ENCODE results near the gene KCNJ9. TPM values are rescaled to one million over a fixed set of nuclear protein-coding genes. Genes with fewer than 3 reads are reported as not detected.

Gene KCNJ9
- total RNA-seq, 1 experiment from 2014 or later, result 0.09 TPM

DNA sequence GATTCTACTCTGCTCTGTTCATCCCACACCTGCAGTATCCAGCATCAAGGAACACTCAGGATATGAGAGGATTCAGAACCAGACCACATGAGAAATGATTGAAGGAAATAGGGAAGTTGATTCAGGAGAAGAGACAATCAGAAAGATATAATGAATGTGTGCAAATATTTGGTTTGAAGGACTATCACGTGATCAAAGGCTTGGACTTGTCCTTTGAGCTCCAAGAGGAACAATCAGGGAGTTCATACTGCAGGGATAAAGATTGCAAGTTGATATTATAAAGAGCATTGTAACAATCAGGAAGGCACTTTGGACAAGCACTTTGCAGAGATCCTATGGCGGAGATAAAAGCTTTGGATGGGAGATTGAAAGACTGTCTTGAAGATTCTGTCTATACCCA is 35.7 kb upstream of the KCNJ9 start:
- POLR2A ChIA-PET, result no interaction called here
- CTCF ChIA-PET, result interaction anchor here (0.6 to 31.0 kb wide), 23 partner anchors 8 to 265 kb away, joined by 3 to 978 read pairs (median 7); partner anchors contain the start of genes DUSP23, IGSF8, KCNJ10 and KCNJ9
- TF ChIP-seq ARID4B (CRISPR knock-in tag; IDR thresholded peaks at IDR 0.05; ENCODE audit: borderline replicate concordance), result no peak
- TF ChIP-seq, protein P1, sequence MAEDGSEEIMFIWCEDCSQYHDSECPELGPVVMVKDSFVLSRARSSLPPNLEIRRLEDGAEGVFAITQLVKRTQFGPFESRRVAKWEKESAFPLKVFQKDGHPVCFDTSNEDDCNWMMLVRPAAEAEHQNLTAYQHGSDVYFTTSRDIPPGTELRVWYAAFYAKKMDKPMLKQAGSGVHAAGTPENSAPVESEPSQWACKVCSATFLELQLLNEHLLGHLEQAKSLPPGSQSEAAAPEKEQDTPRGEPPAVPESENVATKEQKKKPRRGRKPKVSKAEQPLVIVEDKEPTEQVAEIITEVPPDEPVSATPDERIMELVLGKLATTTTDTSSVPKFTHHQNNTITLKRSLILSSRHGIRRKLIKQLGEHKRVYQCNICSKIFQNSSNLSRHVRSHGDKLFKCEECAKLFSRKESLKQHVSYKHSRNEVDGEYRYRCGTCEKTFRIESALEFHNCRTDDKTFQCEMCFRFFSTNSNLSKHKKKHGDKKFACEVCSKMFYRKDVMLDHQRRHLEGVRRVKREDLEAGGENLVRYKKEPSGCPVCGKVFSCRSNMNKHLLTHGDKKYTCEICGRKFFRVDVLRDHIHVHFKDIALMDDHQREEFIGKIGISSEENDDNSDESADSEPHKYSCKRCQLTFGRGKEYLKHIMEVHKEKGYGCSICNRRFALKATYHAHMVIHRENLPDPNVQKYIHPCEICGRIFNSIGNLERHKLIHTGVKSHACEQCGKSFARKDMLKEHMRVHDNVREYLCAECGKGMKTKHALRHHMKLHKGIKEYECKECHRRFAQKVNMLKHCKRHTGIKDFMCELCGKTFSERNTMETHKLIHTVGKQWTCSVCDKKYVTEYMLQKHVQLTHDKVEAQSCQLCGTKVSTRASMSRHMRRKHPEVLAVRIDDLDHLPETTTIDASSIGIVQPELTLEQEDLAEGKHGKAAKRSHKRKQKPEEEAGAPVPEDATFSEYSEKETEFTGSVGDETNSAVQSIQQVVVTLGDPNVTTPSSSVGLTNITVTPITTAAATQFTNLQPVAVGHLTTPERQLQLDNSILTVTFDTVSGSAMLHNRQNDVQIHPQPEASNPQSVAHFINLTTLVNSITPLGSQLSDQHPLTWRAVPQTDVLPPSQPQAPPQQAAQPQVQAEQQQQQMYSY (CRISPR knock-in tag; IDR thresholded peaks at IDR 0.05), result no peak
- no peak for TF ChIP-seq RELA (CRISPR knock-in tag; IDR thresholded peaks at IDR 0.05; ENCODE audit: borderline replicate concordance)
- TF ChIP-seq STAT6 (CRISPR knock-in tag; conservative IDR thresholded peaks at IDR 0.05; ENCODE audit: low read depth), result no peak
- no peak for TF ChIP-seq TEAD1 (CRISPR knock-in tag; IDR thresholded peaks at IDR 0.05)
- no peak for TF ChIP-seq ZNF396 (CRISPR knock-in tag; IDR thresholded peaks at IDR 0.05; ENCODE audit: borderline replicate concordance)
- TF ChIP-seq JUN (CRISPR knock-in tag; IDR thresholded peaks at IDR 0.05), result no peak
- TF ChIP-seq E2F1 (CRISPR knock-in tag; IDR thresholded peaks at IDR 0.05), result no peak
- no peak for TF ChIP-seq ZNF512 (CRISPR knock-in tag; IDR thresholded peaks at IDR 0.05; ENCODE audit: borderline replicate concordance)
- no peak for TF ChIP-seq ZBTB43 (CRISPR knock-in tag; IDR thresholded peaks at IDR 0.05)
- TF ChIP-seq PRRX2 (CRISPR knock-in tag; IDR thresholded peaks at IDR 0.05), result no peak
- TF ChIP-seq KAT7 (CRISPR knock-in tag; IDR thresholded peaks at IDR 0.05; ENCODE audit: borderline replicate concordance), result no peak
- no peak for TF ChIP-seq ZNF425 (CRISPR knock-in tag; conservative IDR thresholded peaks at IDR 0.05)
- TF ChIP-seq SP1 (CRISPR knock-in tag; conservative IDR thresholded peaks at IDR 0.05), result no peak
- no peak for TF ChIP-seq ZNF423 (CRISPR knock-in tag; IDR thresholded peaks at IDR 0.05)
- TF ChIP-seq, protein P2, sequence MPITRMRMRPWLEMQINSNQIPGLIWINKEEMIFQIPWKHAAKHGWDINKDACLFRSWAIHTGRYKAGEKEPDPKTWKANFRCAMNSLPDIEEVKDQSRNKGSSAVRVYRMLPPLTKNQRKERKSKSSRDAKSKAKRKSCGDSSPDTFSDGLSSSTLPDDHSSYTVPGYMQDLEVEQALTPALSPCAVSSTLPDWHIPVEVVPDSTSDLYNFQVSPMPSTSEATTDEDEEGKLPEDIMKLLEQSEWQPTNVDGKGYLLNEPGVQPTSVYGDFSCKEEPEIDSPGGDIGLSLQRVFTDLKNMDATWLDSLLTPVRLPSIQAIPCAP (CRISPR knock-in tag; IDR thresholded peaks at IDR 0.05), result no peak
- Mint-ChIP-seq H3K4me3 (no peak overlapping the region), H3K4me1 (peaks cover 30% of the 10 kb centered on the region), H3K9me3 (no peaks in the 10 kb centered on the region), H3K27ac (no peak overlapping the region), H3K36me3 (no peaks in the 10 kb centered on the region), H3K27me3 (ENCODE audit: low read depth) (peaks cover 6% of the 10 kb centered on the region; the same call in 1 of the 2 replicates)
- DNase-seq (ENCODE audit: low spot score), result no peak
- ATAC-seq, result no peak
